Neural progenitor cell (in vitro differentiated cells): Measurements from ENCODE around the gene TYROBP. TPM values are rescaled to one million over a fixed set of nuclear protein-coding genes. Genes with fewer than 3 reads are reported as not detected.

ENCODE experiments used
- DNase-seq: peaks from one replicate; pipeline ENCODE4 v3.0.0-alpha.2; 2016; ENCODE audit warnings: low spot score
- H2AFZ ChIP-seq: fragments of 200-600 bp; sonication (generic); replicated peaks from 2 replicates; pipeline ENCODE4 v1.6.1; 2016; ENCODE audit warnings: antibody characterized with exemption
- H3F3A ChIP-seq: fragments of 200-600 bp; sonication (generic); 2 replicates; pipeline ENCODE4 v1.6.1; 2016; ENCODE audit warnings: antibody characterized with exemption, low read depth
- H3K27ac ChIP-seq: fragments of 200-600 bp; sonication (generic); 2 replicates; pipeline ENCODE4 v1.5.1; 2016; ENCODE audit warnings: mild to moderate bottlenecking
- H3K27me3 ChIP-seq: fragments of 200-600 bp; sonication (generic); 2 replicates; pipeline ENCODE4 v1.6.1; 2016; ENCODE audit warnings: mild to moderate bottlenecking, moderate library complexity
- H3K36me3 ChIP-seq: fragments of 200-600 bp; sonication (generic); 2 replicates; pipeline ENCODE4 v1.5.1; 2016
- H3K4me1 ChIP-seq: fragments of 200-600 bp; sonication (generic); 2 replicates; pipeline ENCODE4 v1.6.1; 2016; ENCODE audit warnings: mixed run types
- H3K4me2 ChIP-seq: fragments of 200-600 bp; sonication (generic); 2 replicates; pipeline ENCODE4 v1.6.1; 2016
- H3K4me3 ChIP-seq: fragments of 200-600 bp; sonication (generic); 2 replicates; pipeline ENCODE4 v1.5.1; 2016
- H3K79me2 ChIP-seq: fragments of 200-600 bp; sonication (generic); 2 replicates; pipeline ENCODE4 v1.6.1; 2016; ENCODE audit warnings: low read depth
- H3K9ac ChIP-seq: fragments of 200-600 bp; sonication (generic); 2 replicates; pipeline ENCODE4 v1.6.1; 2016
- H3K9me3 ChIP-seq: fragments of 200-600 bp; sonication (generic); 2 replicates; pipeline ENCODE4 v1.5.1; 2016; ENCODE audit warnings: low read depth
- H4K20me1 ChIP-seq: fragments of 200-600 bp; sonication (generic); 2 replicates; pipeline ENCODE4 v1.6.1; 2016; ENCODE audit warnings: low read depth
- H3K27ac Mint-ChIP-seq: 3 replicates; pipeline ENCODE4 v1.8.0; 2021; ENCODE audit warnings: mixed read lengths
- H3K27me3 Mint-ChIP-seq: 2 replicates; pipeline ENCODE4 v1.8.0; 2022; ENCODE audit warnings: low read depth, mild to moderate bottlenecking, inconsistent platforms, moderate library complexity, mixed read lengths; ENCODE audit not compliant: insufficient read depth
- H3K36me3 Mint-ChIP-seq: 3 replicates; pipeline ENCODE4 v1.8.0; 2021; ENCODE audit warnings: mixed read lengths
- H3K4me1 Mint-ChIP-seq: 3 replicates; pipeline ENCODE4 v1.8.0; 2021; ENCODE audit warnings: mixed read lengths
- H3K4me3 Mint-ChIP-seq: 3 replicates; pipeline ENCODE4 v1.8.0; 2021; ENCODE audit warnings: mild to moderate bottlenecking, moderate library complexity, mixed read lengths
- H3K9me3 Mint-ChIP-seq: 3 replicates; pipeline ENCODE4 v1.8.0; 2020; ENCODE audit warnings: mixed read lengths
- CTCF ChIP-seq: fragments of 200-600 bp; sonication (generic); IDR thresholded peaks from 2 replicates; pipeline ENCODE4 v1.5.1; 2017; ENCODE audit warnings: antibody characterized with exemption, mild to moderate bottlenecking
- EZH2 ChIP-seq: fragments of 200-600 bp; sonication (generic); IDR thresholded peaks from 2 replicates; pipeline ENCODE4 v1.6.1; 2017; ENCODE audit warnings: antibody characterized with exemption, mild to moderate bottlenecking, moderate library complexity
- EZH2phosphoT487 ChIP-seq: fragments of 200-600 bp; sonication (generic); IDR thresholded peaks from 2 replicates; pipeline ENCODE4 v1.6.1; 2017; ENCODE audit warnings: antibody characterized with exemption
- total RNA-seq: library from RNA; depleted of rRNA; stranded (reverse); fragments of >200 nt; gene quantifications from 2 replicates; pipeline ENCODE4 v1.2.3, GENCODE V29; 2015; ENCODE audit warnings: low replicate concordance

The TYROBP gene
- total RNA-seq, 1 donor from 2014 or later, result not detected

DNA sequence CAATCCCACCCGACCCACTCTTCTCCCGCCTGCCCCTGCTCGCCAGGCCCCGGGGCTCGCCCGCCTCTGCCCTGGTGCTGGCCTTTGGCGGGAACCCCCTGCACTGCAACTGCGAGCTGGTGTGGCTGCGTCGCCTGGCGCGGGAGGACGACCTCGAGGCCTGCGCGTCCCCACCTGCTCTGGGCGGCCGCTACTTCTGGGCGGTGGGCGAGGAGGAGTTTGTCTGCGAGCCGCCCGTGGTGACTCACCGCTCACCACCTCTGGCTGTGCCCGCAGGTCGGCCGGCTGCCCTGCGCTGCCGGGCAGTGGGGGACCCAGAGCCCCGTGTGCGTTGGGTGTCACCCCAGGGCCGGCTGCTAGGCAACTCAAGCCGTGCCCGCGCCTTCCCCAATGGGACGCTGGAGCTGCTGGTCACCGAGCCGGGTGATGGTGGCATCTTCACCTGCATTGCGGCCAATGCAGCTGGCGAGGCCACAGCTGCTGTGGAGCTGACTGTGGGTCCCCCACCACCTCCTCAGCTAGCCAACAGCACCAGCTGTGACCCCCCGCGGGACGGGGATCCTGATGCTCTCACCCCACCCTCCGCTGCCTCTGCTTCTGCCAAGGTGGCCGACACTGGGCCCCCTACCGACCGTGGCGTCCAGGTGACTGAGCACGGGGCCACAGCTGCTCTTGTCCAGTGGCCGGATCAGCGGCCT is 32.1 kb upstream of the TYROBP start:
- H3K4me2 ChIP-seq, result no peak overlapping the region
- H2AFZ ChIP-seq, result no peak overlapping the region
- Mint-ChIP-seq H3K27me3 (peaks cover 4% of the 10 kb centered on the region), H3K27ac (no peak overlapping the region), H3K36me3 (peaks cover 13% of the 10 kb centered on the region), H3K9me3 (no peaks in the 10 kb centered on the region), H3K4me3 (no peak overlapping the region), H3K4me1 (peaks cover 24% of the 10 kb centered on the region)
- H3K36me3 ChIP-seq, result no peaks in the 10 kb centered on the region
- no peaks in the 10 kb centered on the region for H3F3A ChIP-seq
- H3K27me3 ChIP-seq, result no peaks in the 10 kb centered on the region
- peaks cover 16% of the 10 kb centered on the region for H3K79me2 ChIP-seq
- no peak overlapping the region for H3K27ac ChIP-seq
- DNase-seq, result no peak
- no peak for TF ChIP-seq EZH2
- H3K9ac ChIP-seq, result no peak overlapping the region
- peaks cover 35% of the 10 kb centered on the region for H4K20me1 ChIP-seq
- H3K9me3 ChIP-seq, result no peaks in the 10 kb centered on the region
- peaks cover 8% of the 10 kb centered on the region for H3K4me1 ChIP-seq
- H3K4me3 ChIP-seq, result no peak overlapping the region

DNA sequence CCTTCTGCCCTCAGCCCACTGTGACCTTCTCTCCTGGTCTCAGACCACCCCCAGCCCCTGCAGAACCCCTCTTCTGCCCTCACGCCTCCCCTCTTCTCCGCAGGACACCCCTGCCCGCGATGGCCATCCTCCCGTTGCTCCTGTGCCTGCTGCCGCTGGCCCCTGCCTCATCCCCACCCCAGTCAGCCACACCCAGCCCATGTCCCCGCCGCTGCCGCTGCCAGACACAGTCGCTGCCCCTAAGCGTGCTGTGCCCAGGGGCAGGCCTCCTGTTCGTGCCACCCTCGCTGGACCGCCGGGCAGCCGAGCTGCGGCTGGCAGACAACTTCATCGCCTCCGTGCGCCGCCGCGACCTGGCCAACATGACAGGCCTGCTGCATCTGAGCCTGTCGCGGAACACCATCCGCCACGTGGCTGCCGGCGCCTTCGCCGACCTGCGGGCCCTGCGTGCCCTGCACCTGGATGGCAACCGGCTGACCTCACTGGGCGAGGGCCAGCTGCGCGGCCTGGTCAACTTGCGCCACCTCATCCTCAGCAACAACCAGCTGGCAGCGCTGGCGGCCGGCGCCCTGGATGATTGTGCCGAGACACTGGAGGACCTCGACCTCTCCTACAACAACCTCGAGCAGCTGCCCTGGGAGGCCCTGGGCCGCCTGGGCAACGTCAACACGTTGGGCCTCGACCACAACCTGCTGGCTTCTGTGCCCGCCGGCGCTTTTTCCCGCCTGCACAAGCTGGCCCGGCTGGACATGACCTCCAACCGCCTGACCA is 31.4 kb upstream of the TYROBP start:
- DNase-seq, result no peak
- Histone ChIP-seq H3K4me3 (no peak overlapping the region), H3K36me3 (no peaks in the 10 kb centered on the region)

GRCh38 chr19:35938282-35939224 is 30.5 kb upstream of the TYROBP start:
- Histone ChIP-seq H3K4me1 (peaks cover 8% of the 10 kb centered on the region), H3F3A (no peaks in the 10 kb centered on the region), H4K20me1 (peaks cover 34% of the 10 kb centered on the region), H3K79me2 (peaks cover 16% of the 10 kb centered on the region), H3K27ac (no peak overlapping the region), H3K27me3 (no peaks in the 10 kb centered on the region), H3K9me3 (no peaks in the 10 kb centered on the region), H3K4me2 (peak overlapping the region; percentile 92), H3K4me3 (peak overlapping the region; percentile 99), H3K36me3 (no peaks in the 10 kb centered on the region), H2AFZ (no peak overlapping the region), H3K9ac (no peak overlapping the region)
- no peak for TF ChIP-seq EZH2
- TF ChIP-seq EZH2phosphoT487, result no peak
- TF ChIP-seq CTCF, result no peak
- Mint-ChIP-seq H3K36me3 (peaks cover 8% of the 10 kb centered on the region), H3K4me1 (peaks cover 24% of the 10 kb centered on the region), H3K4me3 (peak overlapping the region; percentile 85), H3K27me3 (peaks cover 4% of the 10 kb centered on the region), H3K9me3 (no peaks in the 10 kb centered on the region), H3K27ac (no peak overlapping the region)
- DNase-seq, result no peak

More for the DNA sequence above, 31.4 kb upstream of the TYROBP start:
- Histone ChIP-seq H3K4me1 (peaks cover 8% of the 10 kb centered on the region), H2AFZ (no peak overlapping the region), H3K4me2 (no peak overlapping the region), H3F3A (no peaks in the 10 kb centered on the region), H3K27me3 (no peaks in the 10 kb centered on the region), H3K9me3 (no peaks in the 10 kb centered on the region), H3K27ac (no peak overlapping the region), H4K20me1 (peaks cover 35% of the 10 kb centered on the region), H3K79me2 (peaks cover 16% of the 10 kb centered on the region), H3K9ac (no peak overlapping the region)
- Mint-ChIP-seq H3K4me1 (peaks cover 24% of the 10 kb centered on the region), H3K36me3 (peaks cover 12% of the 10 kb centered on the region), H3K9me3 (no peaks in the 10 kb centered on the region), H3K4me3 (peak overlapping the region; percentile 41), H3K27ac (no peak overlapping the region), H3K27me3 (peaks cover 4% of the 10 kb centered on the region)
- no peak for TF ChIP-seq EZH2phosphoT487
- TF ChIP-seq EZH2, result no peak
- no peak for TF ChIP-seq CTCF
